Measurements from ENCODE around the gene RBL1.
"Not testable (repeated sequence)": the region's sequence is repeated elsewhere in the genome, so short reads cannot be mapped to it uniquely, and the experiment has no call there.

RBL1 gene, protein sequence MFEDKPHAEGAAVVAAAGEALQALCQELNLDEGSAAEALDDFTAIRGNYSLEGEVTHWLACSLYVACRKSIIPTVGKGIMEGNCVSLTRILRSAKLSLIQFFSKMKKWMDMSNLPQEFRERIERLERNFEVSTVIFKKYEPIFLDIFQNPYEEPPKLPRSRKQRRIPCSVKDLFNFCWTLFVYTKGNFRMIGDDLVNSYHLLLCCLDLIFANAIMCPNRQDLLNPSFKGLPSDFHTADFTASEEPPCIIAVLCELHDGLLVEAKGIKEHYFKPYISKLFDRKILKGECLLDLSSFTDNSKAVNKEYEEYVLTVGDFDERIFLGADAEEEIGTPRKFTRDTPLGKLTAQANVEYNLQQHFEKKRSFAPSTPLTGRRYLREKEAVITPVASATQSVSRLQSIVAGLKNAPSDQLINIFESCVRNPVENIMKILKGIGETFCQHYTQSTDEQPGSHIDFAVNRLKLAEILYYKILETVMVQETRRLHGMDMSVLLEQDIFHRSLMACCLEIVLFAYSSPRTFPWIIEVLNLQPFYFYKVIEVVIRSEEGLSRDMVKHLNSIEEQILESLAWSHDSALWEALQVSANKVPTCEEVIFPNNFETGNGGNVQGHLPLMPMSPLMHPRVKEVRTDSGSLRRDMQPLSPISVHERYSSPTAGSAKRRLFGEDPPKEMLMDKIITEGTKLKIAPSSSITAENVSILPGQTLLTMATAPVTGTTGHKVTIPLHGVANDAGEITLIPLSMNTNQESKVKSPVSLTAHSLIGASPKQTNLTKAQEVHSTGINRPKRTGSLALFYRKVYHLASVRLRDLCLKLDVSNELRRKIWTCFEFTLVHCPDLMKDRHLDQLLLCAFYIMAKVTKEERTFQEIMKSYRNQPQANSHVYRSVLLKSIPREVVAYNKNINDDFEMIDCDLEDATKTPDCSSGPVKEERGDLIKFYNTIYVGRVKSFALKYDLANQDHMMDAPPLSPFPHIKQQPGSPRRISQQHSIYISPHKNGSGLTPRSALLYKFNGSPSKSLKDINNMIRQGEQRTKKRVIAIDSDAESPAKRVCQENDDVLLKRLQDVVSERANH

DNA sequence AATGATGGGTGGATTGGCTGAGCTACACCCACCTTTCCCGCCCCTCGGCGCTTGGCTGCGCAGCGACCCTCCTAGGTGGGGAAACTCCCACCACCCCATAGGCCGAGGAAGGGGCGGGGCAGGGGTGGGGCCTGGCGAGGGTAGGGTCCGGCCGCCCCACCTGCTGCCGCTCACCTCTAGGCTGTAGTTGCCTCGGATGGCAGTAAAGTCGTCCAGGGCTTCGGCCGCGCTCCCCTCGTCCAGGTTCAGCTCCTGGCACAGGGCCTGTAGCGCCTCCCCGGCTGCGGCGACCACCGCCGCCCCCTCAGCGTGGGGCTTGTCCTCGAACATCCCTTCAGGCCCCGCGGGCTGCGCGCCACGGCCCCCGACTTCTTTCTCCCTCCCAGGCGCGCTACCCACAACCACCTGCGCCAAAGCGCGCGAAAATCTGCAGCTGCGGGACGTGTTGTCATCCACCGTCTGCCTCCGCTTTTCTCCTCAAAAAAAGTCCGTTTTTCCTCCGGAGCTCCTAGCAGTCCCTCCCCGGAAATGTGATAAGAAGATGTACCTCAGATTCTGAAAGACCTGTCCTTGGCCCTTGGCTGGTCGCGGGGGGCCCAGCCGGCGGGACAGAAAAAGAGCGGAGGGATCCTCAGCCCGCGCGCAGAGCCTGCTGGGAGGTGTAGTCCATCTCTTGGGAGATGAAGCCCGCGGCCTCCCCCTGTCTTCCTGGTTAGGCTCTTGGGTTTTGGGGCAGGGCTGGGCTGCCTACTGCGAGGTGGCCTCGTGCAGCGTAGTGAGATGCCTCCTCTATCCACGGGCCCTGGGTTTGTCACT lies at the start of gene RBL1:
RBL1 (minus strand) TSS at position 399 of the 816 bp plus-strand sequence; CDS start at position 330, 69 bp downstream.
- peak in 57 of 58 donors; percentile 53 to 92 (median 81) for DNase-seq

DNA sequence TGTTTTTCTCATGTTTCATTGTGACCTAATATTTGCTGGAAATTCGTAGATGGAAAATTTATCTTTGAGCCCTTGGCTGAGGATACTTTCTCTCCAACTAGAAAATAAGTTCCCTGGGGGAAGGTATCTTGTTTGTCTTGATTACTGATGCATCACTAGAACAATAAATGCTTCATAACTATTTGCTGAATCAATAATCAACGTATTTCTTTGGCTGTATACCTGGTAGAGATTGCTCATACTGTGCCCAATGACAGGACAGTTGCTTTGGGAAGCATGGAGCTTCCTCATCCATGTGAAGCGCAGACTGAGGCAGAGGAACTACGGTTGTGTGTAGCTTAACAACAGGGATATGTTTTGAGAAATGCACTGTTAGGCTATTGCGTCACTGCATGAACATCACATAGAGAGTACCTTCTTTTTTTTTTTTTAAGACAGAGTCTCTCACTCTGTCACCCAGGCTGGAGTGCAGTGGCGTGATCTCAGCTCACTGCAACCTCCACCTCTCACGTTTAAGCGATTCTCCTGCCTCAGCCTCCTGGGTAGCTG lies 49.1 kb upstream of the RBL1 start:
- no peak for DNase-seq

DNA sequence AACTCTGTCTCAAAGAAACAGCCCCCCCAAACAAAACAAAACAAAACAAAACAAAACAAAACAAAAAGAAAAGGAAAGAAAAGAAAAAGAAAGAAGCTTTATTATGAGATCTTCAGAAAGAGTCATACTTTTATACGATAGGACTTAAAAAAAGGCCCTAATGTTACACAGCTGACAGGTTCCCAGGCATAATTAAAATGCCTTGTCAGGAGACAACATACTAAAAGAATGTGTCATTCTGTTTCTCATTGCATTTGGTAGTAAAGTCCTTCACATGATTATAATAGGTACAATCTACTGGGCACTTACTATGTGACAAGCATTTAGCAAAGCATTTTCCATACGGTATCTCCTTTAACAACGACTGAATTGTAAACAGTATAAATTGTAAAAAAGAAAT lies 46.9 kb upstream of the RBL1 start:
- DNase-seq: no peak

- DNase-seq: no peak
Observed at GRCh38 chr20:37137547-37137946, 41.8 kb upstream of the RBL1 start.

DNA sequence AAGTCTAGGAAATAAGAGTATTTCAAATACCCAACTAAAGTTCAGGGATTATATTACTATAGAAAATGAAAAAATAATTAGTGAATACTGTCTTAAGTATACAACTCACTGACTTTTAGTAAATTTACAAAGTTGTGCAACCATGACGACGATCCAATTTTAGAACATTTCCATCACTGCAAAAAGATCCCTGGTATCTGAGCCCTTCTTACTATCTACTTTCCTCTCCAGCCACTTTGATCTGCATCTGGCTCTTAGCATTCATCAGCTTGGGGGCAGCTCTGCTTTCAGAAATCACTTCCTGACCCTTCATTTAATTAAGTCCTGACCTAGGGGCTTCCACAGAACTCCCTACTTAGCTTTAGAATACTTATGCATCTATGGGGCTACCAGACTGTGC lies 38.2 kb upstream of the RBL1 start:
- no peak for DNase-seq

- DNase-seq: no peak
Observed at GRCh38 chr20:37131486-37131885, 35.7 kb upstream of the RBL1 start.

- DNase-seq: no peak
Observed at GRCh38 chr20:37128803-37129202, 33.0 kb upstream of the RBL1 start.

DNA sequence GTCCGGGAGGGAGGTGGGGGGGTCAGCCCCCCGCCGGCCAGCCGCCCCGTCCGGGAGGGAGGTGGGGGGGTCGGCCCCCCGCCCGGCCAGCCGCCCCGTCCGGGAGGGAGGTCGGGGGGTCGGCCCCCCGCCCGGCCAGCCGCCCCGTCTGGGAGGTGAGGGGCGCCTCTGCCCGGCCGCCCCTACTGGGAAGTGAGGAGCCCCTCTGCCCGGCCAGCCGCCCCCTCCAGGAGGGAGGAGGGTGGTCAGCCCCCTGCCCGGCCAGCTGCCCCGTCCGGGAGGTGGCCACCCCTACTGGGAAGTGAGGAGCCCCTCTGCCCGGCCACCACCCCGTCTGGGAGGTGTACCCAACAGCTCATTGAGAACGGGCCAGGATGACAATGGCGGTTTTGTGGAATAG lies 30.5 kb upstream of the RBL1 start:
- not testable (repeated sequence) for DNase-seq

- DNase-seq: no peak
Observed at GRCh38 chr20:37123441-37123840, 27.6 kb upstream of the RBL1 start.

GRCh38 chr20:37120497-37120896 lies 24.7 kb upstream of the RBL1 start:
- no peak for DNase-seq

- DNase-seq: no peak
Observed at GRCh38 chr20:37119356-37120036, 23.7 kb upstream of the RBL1 start.

GRCh38 chr20:37114012-37114411 lies 18.2 kb upstream of the RBL1 start:
- DNase-seq: no peak

DNA sequence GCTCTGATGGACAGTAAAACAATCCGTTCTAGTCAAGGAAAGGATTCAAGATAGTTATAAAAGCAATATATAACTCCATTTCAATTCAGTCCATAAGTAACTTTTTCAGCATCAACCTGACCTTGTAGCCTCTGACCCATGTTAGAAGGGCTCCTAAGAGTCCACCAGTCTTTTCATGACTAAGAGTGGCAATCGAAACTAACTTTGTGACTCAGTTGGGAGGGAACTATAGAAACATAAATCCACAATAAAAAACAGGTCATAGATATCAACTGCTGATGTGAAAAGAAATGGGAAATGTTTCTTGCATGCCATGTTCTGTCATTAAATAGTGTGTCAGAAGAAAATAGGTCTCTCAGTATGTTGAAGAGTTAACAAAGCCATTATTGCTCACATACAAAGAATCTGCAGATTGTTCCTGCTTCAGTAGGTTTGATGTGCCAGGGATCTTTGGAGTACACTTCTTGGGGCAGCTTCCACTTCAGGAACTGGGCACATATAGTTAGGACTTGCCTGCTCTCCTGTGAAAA lies 16.2 kb upstream of the RBL1 start:
- no peak for DNase-seq

DNA sequence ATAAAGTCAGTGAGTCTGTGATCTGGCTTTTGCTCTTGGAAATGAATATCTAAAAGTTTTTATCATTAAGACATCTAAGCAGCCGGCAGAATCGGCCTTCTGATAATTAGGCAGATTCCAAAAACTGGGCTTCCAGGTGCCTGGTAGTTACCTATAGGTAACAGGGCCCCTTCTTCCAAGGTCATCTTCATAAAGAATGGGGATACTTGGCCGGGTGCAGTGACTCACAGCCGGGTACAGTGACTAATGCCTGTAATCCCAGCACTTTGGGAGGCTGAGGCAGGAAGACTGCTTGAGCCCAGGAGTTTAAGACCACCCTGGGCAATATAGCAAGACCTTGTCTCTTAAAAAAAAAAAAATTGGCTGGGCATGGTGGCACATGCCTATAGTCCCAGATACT lies 12.9 kb upstream of the RBL1 start:
- no peak for DNase-seq

DNA sequence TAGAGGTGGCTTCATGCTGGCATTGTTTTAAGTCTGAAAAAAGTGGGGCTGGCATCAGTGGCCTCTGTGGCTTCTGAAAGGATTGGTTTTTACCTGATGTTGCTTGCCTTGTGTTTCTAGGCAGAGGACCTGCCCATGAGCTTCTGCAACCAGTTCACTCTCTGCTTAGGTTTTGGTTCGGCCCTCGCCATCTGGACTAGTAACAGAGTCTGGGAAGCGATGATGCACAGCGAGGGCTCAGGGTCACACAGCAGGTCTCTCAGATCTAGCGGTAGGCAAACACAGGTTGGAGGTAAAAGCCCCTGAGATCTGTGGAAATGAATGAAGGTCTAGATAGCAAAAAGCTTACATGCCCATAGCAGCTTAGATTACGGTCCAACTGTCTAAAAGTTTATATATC lies 6.8 kb upstream of the RBL1 start:
- DNase-seq: no peak

- DNase-seq: peak in 1 of 58 donors; percentile 32
Observed at GRCh38 chr20:37096415-37097041, 731 bp upstream of the RBL1 start.

DNA sequence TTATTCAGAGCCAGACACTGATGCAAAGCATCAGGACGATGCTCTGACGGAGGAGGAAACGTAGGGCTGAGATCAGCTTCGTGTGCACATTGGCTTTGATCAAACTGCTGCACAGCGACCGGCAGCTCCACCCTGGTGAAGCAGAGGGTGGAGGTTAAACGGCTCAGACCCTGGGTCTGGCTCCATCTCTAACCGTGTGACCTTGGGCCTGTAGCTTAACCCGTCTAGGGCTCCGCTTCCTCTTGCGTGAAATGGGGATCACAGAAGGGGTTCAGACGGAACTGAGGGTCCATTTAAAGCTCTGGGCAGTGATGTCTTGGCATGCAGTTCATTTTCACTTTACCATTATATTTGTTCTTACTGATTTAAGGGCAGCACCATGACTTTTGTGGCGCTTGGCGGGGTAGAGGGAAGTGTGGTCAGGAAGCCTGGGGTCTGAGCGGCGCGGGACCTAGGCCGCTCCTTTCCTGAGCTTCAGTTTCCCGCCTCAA lies 644 bp downstream of the RBL1 start:
- peak in 6 of 58 donors; percentile 8 to 41 (median 15) for DNase-seq

DNA sequence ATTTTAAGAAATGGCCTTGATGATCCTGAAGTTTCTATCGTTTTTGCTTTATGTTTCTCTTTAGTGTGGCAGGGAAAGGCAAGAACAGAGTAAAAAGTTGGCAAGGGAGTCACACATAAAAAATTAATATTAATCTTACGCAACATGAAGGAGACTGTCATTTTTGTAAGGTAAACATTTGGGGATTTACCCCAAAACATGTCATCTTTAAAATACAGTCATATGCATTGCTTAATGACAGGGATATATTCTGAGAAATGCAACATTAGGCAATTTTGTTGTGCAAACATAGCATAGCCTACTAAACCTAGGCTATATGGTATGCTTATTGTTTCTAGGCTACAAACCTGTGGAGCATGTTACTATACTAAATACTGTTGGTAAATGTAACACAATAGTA lies 5.4 kb downstream of the RBL1 start:
- no peak for DNase-seq

- peak in 1 of 58 donors; percentile 5 for DNase-seq
Observed at GRCh38 chr20:37081717-37082289, 14.0 kb downstream of the RBL1 start.

All from anterior cingulate cortex (tissue), 58 donors.